GM23338 (cell line): ENCODE data around the gene ABCB11. TPM values are rescaled to one million over a fixed set of nuclear protein-coding genes. Genes with fewer than 3 reads are reported as not detected.

Experiments
- ATAC-seq: fragments of 200-7000 bp; cut with Tn5 transposase; 3 replicates; pipeline ENCODE4 v1.9.1; 2020
- DNase-seq: peaks from one replicate; pipeline ENCODE4 v3.0.0-alpha.2; 2015; ENCODE audit warnings: low spot score
- H2AFZ ChIP-seq: fragments of 200-600 bp; sonication (generic); 2 replicates; pipeline ENCODE4 v1.8.0; 2016; ENCODE audit warnings: antibody characterized with exemption, mild to moderate bottlenecking, moderate library complexity
- H3F3A ChIP-seq: fragments of 200-600 bp; sonication (generic); replicated peaks from 2 replicates; pipeline ENCODE4 v1.8.0; 2017; ENCODE audit warnings: antibody characterized with exemption, mixed run types, low read depth
- H3K27ac ChIP-seq: fragments of 200-600 bp; sonication (generic); 2 replicates; pipeline ENCODE4 v1.6.1; 2016; ENCODE audit warnings: low read depth
- H3K27me3 ChIP-seq: fragments of 200-600 bp; sonication (generic); 2 replicates; pipeline ENCODE4 v1.8.0; 2016; ENCODE audit warnings: mild to moderate bottlenecking, mixed run types, moderate library complexity; ENCODE audit not compliant: insufficient read depth
- H3K36me3 ChIP-seq: fragments of 200-600 bp; sonication (generic); 2 replicates; pipeline ENCODE4 v1.8.0; 2016; ENCODE audit warnings: mild to moderate bottlenecking; ENCODE audit not compliant: insufficient read depth
- H3K4me1 ChIP-seq: fragments of 200-600 bp; sonication (generic); 2 replicates; pipeline ENCODE4 v1.8.0; 2016; ENCODE audit warnings: mild to moderate bottlenecking, moderate library complexity; ENCODE audit not compliant: insufficient read depth
- H3K4me2 ChIP-seq: fragments of 200-600 bp; sonication (generic); 2 replicates; pipeline ENCODE4 v1.7.1; 2017; ENCODE audit warnings: mixed run types
- H3K4me3 ChIP-seq: fragments of 200-600 bp; sonication (generic); 2 replicates; pipeline ENCODE4 v1.6.1; 2016; ENCODE audit warnings: mixed run types
- H3K79me2 ChIP-seq: fragments of 200-600 bp; sonication (generic); replicated peaks from 2 replicates; pipeline ENCODE4 v1.8.0; 2017; ENCODE audit warnings: mild to moderate bottlenecking; ENCODE audit not compliant: insufficient read depth
- H3K9me2 ChIP-seq: fragments of 200-600 bp; sonication (generic); 2 replicates; pipeline ENCODE4 v1.8.0; 2017; ENCODE audit not compliant: insufficient read depth
- H4K20me1 ChIP-seq: fragments of 200-600 bp; sonication (generic); replicated peaks from 2 replicates; pipeline ENCODE4 v1.8.0; 2017; ENCODE audit warnings: mild to moderate bottlenecking; ENCODE audit not compliant: insufficient read depth
- H3K27ac Mint-ChIP-seq: 2 replicates; pipeline ENCODE4 v1.8.0; 2020; ENCODE audit warnings: inconsistent platforms, mild to moderate bottlenecking, moderate library complexity, mixed read lengths
- H3K27me3 Mint-ChIP-seq: 3 replicates; pipeline ENCODE4 v1.8.0; 2022; ENCODE audit warnings: low read depth, mild to moderate bottlenecking, moderate library complexity, mixed read lengths, inconsistent platforms; ENCODE audit not compliant: insufficient read depth, poor library complexity
- H3K36me3 Mint-ChIP-seq: 3 replicates; pipeline ENCODE4 v1.8.0; 2021; ENCODE audit warnings: low read depth, mild to moderate bottlenecking, inconsistent platforms, moderate library complexity, mixed read lengths
- H3K4me1 Mint-ChIP-seq: 3 replicates; pipeline ENCODE4 v1.8.0; 2020; ENCODE audit warnings: mild to moderate bottlenecking, inconsistent platforms, mixed read lengths
- H3K4me3 Mint-ChIP-seq: 3 replicates; pipeline ENCODE4 v1.8.0; 2021; ENCODE audit warnings: moderate library complexity, mild to moderate bottlenecking, inconsistent platforms, mixed read lengths
- H3K9me3 Mint-ChIP-seq: 3 replicates; pipeline ENCODE4 v1.8.0; 2020; ENCODE audit warnings: moderate library complexity, mild to moderate bottlenecking, inconsistent platforms, mixed read lengths
- CTCF ChIP-seq, 2 experiments: fragments of 200-600 bp in 1 of 2; sonication (generic) in 1 of 2; conservative IDR thresholded peaks; 2 replicates each; pipeline versions ENCODE4 v1.5.1 to v1.6.1; 2016 to 2017; ENCODE audit warnings: antibody characterized with exemption in 2 of 2, low read depth in 2 of 2, mild to moderate bottlenecking in 2 of 2, moderate library complexity in 1 of 2
- EZH2 ChIP-seq: fragments of 200-600 bp; sonication (generic); IDR thresholded peaks from one replicate; pipeline ENCODE4 v1.8.0; 2017; ENCODE audit warnings: antibody characterized with exemption, mild to moderate bottlenecking, low read depth; ENCODE audit not compliant: unreplicated experiment
- EZH2phosphoT487 ChIP-seq: fragments of 200-600 bp; sonication (generic); IDR thresholded peaks from one replicate; pipeline ENCODE4 v1.8.1; 2018; ENCODE audit warnings: antibody characterized with exemption; ENCODE audit not compliant: unreplicated experiment
- POLR2AphosphoS5 ChIP-seq: IDR thresholded peaks from 2 replicates; pipeline ENCODE4 v1.6.1; 2016; ENCODE audit warnings: antibody characterized with exemption, low read depth
- ZNF114 ChIP-seq: fragments of 250-450 bp; sonication (Bioruptor Pico); IDR thresholded peaks from 2 replicates; pipeline ENCODE4 v1.5.0; 2020; ENCODE audit warnings: mild to moderate bottlenecking, moderate library complexity
- ZNF462 ChIP-seq: fragments of 250-450 bp; sonication (Bioruptor Pico); IDR thresholded peaks from 2 replicates; pipeline ENCODE4 v1.5.0; 2020; ENCODE audit warnings: mild to moderate bottlenecking, moderate library complexity
- polyA plus RNA-seq: library from polyadenylated mRNA; unstranded; fragments of >200 nt; fragmentation: Nextera tagmentation; extraction: Ambion mirVana; gene quantifications from 2 replicates; pipeline ENCODE4 v1.2.1, GENCODE V29; 2016
- total RNA-seq: library from RNA; depleted of rRNA; stranded (reverse); fragments of >200 nt; shearing (Covaris generic); gene quantifications from 2 replicates; pipeline ENCODE4 v1.2.3, GENCODE V29; 2014

ABCB11 gene
- total and polyA plus RNA-seq, 2 experiments from 2014 or later: not detected

DNA sequence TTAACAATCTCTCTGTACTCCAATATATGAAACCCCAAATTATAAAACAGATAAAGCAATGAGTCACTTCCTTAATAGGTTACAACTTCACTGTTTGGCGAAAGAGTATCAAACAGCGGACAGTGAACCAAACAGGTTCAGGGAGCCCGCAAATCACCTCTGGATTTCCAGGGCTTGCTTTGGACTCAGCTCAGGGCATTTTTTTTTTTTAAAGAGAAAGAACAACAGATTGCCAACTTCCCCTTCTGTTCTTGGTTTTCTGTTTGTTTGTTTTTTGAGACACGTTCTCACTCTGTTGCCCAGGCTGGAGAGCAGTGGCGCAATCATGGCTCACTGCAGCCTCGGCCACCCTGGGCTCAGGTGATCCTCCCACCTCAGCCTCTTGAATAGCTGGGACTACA is 52.7 kb downstream of the ABCB11 start:
- Histone ChIP-seq H3K27ac (no peak overlapping the region), H3K4me1 (no peaks in the 10 kb centered on the region), H4K20me1 (no peaks in the 10 kb centered on the region), H3K9me2 (peaks cover 5% of the 10 kb centered on the region; the same call in 1 of the 2 replicates), H3K79me2 (no peaks in the 10 kb centered on the region), H3F3A (no peaks in the 10 kb centered on the region; the same call in 1 of the 2 replicates), H3K27me3 (no peaks in the 10 kb centered on the region), H3K4me2 (no peak overlapping the region), H3K4me3 (no peak overlapping the region), H3K36me3 (no peaks in the 10 kb centered on the region), H2AFZ (no peak overlapping the region; the same call in 1 of the 2 replicates)
- DNase-seq (no peak), ATAC-seq (no peak)
- Mint-ChIP-seq H3K4me1 (peaks cover 4% of the 10 kb centered on the region; the same call in 2 of the 3 replicates), H3K27ac (no peak overlapping the region), H3K9me3 (no peaks in the 10 kb centered on the region), H3K27me3 (no peaks in the 10 kb centered on the region), H3K36me3 (no peaks in the 10 kb centered on the region), H3K4me3 (no peak overlapping the region)
- TF ChIP-seq POLR2AphosphoS5 (no peak), EZH2 (no peak), ZNF114 (CRISPR knock-in tag) (no peak), ZNF462 (CRISPR knock-in tag) (no peak), EZH2phosphoT487 (no peak)

DNA sequence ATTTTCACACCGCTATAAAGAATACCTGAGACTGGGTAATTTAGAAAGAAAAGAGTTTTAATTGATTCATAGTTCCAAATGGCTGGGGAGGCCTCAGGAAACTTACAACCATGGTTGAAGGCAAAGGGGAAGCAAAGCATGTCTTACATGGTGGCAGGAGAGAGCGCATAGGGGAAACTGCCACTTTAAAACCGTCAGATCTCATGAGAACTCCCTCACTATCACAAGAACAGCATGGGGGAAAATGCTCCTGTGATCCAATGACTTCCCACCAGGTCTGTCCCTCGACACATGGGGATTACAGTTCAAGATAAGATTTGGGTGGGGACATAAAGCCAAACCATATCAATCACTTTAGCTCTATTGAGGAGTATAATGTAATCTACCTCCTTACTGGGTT is 53.5 kb downstream of the ABCB11 start:
- Histone ChIP-seq H3K9me2 (peaks cover 5% of the 10 kb centered on the region; the same call in 1 of the 2 replicates), H3K79me2 (no peaks in the 10 kb centered on the region), H4K20me1 (no peaks in the 10 kb centered on the region), H3F3A (no peaks in the 10 kb centered on the region; the same call in 1 of the 2 replicates), H3K27me3 (no peaks in the 10 kb centered on the region), H3K4me2 (no peak overlapping the region), H3K4me1 (no peaks in the 10 kb centered on the region), H2AFZ (no peak overlapping the region), H3K27ac (no peak overlapping the region), H3K4me3 (no peak overlapping the region), H3K36me3 (no peaks in the 10 kb centered on the region)
- DNase-seq (no peak), ATAC-seq (no peak)
- H3K4me1 Mint-ChIP-seq: peaks cover 4% of the 10 kb centered on the region; the same call in 2 of the 3 replicates
- no peak overlapping the region for H3K4me3 Mint-ChIP-seq
- no peak overlapping the region for H3K27ac Mint-ChIP-seq
- H3K9me3 Mint-ChIP-seq: no peaks in the 10 kb centered on the region
- H3K36me3 Mint-ChIP-seq: no peaks in the 10 kb centered on the region
- no peaks in the 10 kb centered on the region for H3K27me3 Mint-ChIP-seq
- no peak for TF ChIP-seq EZH2
- TF ChIP-seq CTCF (conservative IDR thresholded peaks at IDR 0.05; ENCODE audit: low read depth in 2 of 2): no peak
